ENCODE data around the gene GPS1.

GPS1 gene

DNA sequence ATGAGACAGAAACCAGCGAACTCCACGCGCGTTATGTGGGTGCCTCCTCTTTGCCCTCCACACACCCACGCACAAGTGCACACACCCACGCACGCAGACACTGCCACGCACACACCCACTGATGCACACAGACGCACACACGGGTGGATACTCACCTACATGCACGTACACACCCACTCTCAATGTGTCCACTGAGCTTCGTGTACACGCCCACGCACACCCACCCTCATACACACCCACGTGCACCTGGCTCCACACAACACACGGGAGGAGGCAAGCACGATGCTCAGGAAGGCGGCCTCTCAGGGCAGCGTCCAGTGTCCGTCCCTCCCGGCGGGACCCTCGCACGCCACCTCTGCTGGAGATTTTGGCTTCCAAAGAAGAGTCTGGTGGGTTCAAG is 4.3 kb upstream of the GPS1 start:
- TF ChIP-seq, protein P1, sequence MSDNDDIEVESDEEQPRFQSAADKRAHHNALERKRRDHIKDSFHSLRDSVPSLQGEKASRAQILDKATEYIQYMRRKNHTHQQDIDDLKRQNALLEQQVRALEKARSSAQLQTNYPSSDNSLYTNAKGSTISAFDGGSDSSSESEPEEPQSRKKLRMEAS (IDR thresholded peaks at IDR 0.05): no peak
- no peak for TF ChIP-seq CREB1 (IDR thresholded peaks at IDR 0.05; ENCODE audit: low read depth)
- TF ChIP-seq ZBTB7A (IDR thresholded peaks at IDR 0.05; ENCODE audit: low read depth): no peak
- TF ChIP-seq EP300 (IDR thresholded peaks at IDR 0.05; ENCODE audit: borderline replicate concordance): no peak
- no peak for TF ChIP-seq TEAD4 (IDR thresholded peaks at IDR 0.05)
- TF ChIP-seq, protein P2, sequence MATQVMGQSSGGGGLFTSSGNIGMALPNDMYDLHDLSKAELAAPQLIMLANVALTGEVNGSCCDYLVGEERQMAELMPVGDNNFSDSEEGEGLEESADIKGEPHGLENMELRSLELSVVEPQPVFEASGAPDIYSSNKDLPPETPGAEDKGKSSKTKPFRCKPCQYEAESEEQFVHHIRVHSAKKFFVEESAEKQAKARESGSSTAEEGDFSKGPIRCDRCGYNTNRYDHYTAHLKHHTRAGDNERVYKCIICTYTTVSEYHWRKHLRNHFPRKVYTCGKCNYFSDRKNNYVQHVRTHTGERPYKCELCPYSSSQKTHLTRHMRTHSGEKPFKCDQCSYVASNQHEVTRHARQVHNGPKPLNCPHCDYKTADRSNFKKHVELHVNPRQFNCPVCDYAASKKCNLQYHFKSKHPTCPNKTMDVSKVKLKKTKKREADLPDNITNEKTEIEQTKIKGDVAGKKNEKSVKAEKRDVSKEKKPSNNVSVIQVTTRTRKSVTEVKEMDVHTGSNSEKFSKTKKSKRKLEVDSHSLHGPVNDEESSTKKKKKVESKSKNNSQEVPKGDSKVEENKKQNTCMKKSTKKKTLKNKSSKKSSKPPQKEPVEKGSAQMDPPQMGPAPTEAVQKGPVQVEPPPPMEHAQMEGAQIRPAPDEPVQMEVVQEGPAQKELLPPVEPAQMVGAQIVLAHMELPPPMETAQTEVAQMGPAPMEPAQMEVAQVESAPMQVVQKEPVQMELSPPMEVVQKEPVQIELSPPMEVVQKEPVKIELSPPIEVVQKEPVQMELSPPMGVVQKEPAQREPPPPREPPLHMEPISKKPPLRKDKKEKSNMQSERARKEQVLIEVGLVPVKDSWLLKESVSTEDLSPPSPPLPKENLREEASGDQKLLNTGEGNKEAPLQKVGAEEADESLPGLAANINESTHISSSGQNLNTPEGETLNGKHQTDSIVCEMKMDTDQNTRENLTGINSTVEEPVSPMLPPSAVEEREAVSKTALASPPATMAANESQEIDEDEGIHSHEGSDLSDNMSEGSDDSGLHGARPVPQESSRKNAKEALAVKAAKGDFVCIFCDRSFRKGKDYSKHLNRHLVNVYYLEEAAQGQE (IDR thresholded peaks at IDR 0.05; ENCODE audit: low read depth): no peak
- TF ChIP-seq CEBPB (IDR thresholded peaks at IDR 0.05): no peak
- no peak for TF ChIP-seq YY1 (IDR thresholded peaks at IDR 0.05; ENCODE audit: low read depth)

DNA sequence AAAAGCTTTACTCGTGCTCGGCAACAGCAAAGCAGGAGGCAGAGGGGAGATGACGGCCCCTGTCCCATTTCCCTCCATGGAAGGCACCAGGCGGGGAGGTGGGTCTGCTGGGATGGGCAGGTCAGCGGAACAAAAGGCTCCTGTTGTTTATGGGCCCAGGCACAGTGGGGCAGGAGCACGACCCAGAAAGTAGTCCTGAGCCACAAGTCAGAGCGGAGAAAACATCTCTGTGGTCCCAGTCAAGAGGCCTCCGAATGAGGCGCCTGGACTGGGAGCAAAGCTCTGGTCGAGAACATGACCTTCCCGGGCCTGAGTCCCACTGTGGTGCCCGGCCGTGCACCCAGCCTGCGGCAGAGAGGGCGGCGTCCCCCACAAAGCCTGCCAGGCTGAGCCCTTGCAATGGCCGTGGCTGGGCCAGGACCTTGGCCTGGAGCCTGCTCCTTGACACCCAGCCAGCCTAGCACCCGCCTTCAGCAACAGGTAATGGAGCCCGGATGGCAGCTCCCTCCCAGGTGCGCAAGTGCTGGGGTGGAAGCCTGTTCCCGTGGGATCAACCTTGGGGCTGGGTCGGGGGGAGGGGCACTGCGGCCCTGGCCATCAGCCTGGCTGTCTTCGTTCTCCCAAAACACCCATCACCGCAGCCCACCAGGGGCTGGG is 3.7 kb upstream of the GPS1 start:
- TF ChIP-seq, protein P2 (IDR thresholded peaks at IDR 0.05; ENCODE audit: low read depth): no peak
- TF ChIP-seq YY1 (IDR thresholded peaks at IDR 0.05; ENCODE audit: low read depth) (no peak), TAF1 (IDR thresholded peaks at IDR 0.05; ENCODE audit: low read depth) (no peak), EP300 (IDR thresholded peaks at IDR 0.05; ENCODE audit: borderline replicate concordance) (no peak), TCF12 (IDR thresholded peaks at IDR 0.05; ENCODE audit: low read depth) (no peak), EGR1 (IDR thresholded peaks at IDR 0.05) (no peak), CREB1 (IDR thresholded peaks at IDR 0.05; ENCODE audit: low read depth) (no peak), RAD21 (IDR thresholded peaks at IDR 0.05; ENCODE audit: low read depth) (no peak), FOXM1 (IDR thresholded peaks at IDR 0.05; ENCODE audit: borderline replicate concordance, low read depth) (no peak), NFIC (IDR thresholded peaks at IDR 0.05) (no peak), CEBPB (IDR thresholded peaks at IDR 0.05) (no peak), ZBTB7A (IDR thresholded peaks at IDR 0.05; ENCODE audit: low read depth) (no peak), TEAD4 (IDR thresholded peaks at IDR 0.05) (no peak)
- TF ChIP-seq, protein P1 (IDR thresholded peaks at IDR 0.05): no peak
- TF ChIP-seq, protein P3, sequence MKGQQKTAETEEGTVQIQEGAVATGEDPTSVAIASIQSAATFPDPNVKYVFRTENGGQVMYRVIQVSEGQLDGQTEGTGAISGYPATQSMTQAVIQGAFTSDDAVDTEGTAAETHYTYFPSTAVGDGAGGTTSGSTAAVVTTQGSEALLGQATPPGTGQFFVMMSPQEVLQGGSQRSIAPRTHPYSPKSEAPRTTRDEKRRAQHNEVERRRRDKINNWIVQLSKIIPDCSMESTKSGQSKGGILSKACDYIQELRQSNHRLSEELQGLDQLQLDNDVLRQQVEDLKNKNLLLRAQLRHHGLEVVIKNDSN (IDR thresholded peaks at IDR 0.05): no peak

DNA sequence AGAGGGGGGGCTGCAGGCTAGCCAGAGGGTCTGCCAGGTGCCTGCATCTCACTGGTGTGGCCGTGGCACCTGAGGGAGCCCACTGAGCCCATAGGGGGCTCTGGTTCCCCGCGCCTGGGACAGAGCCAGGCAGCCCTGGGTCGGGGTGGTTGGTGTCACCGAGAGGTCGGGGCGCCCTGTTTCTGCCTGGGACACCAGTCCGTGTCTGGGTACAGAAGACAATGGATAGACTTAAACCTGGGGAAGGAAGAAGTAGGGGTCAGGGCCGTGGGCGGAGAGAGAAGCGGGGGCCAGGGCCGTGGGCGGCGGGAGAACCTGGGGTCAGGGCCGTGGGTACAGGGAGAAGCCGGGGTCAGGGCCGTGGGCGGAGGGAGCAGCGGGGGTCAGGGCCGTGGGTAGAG is 3.1 kb upstream of the GPS1 start:
- TF ChIP-seq, protein P3 (IDR thresholded peaks at IDR 0.05): no peak
- TF ChIP-seq, protein P1 (IDR thresholded peaks at IDR 0.05): no peak
- TF ChIP-seq EGR1 (IDR thresholded peaks at IDR 0.05) (no peak), TEAD4 (IDR thresholded peaks at IDR 0.05) (no peak), CEBPB (IDR thresholded peaks at IDR 0.05) (no peak), CREB1 (IDR thresholded peaks at IDR 0.05; ENCODE audit: low read depth) (no peak), YY1 (IDR thresholded peaks at IDR 0.05; ENCODE audit: low read depth) (no peak), RAD21 (IDR thresholded peaks at IDR 0.05; ENCODE audit: low read depth) (no peak), ZBTB7A (IDR thresholded peaks at IDR 0.05; ENCODE audit: low read depth) (no peak), EP300 (IDR thresholded peaks at IDR 0.05; ENCODE audit: borderline replicate concordance) (no peak), TAF1 (IDR thresholded peaks at IDR 0.05; ENCODE audit: low read depth) (no peak), TCF12 (IDR thresholded peaks at IDR 0.05; ENCODE audit: low read depth) (no peak), NFIC (IDR thresholded peaks at IDR 0.05) (no peak), FOXM1 (IDR thresholded peaks at IDR 0.05; ENCODE audit: borderline replicate concordance, low read depth) (no peak)
- TF ChIP-seq, protein P2 (IDR thresholded peaks at IDR 0.05; ENCODE audit: low read depth): no peak

DNA sequence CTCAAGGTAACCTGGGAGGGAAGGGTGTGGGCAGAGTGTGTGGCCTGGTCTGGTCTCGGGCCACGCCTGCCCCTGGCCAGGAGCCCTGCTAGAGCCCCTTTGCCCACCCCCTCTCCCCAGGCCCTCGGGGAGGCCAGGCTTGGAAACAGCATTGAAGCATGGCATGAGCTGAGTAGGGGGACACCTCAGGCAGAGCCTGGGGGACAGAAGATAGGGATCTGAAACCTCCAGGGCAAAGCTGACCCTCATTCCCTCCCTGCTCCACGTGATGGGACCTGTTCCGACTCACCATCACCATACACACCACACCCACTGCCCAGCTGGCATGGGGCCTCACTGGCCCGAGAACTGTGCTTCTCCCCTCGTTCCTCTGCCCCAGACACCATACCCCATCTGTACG is 2.6 kb upstream of the GPS1 start:
- no peak for TF ChIP-seq EGR1 (IDR thresholded peaks at IDR 0.05)
- no peak for TF ChIP-seq TEAD4 (IDR thresholded peaks at IDR 0.05)
- no peak for TF ChIP-seq YY1 (IDR thresholded peaks at IDR 0.05; ENCODE audit: low read depth)
- TF ChIP-seq TAF1 (IDR thresholded peaks at IDR 0.05; ENCODE audit: low read depth): no peak
- TF ChIP-seq, protein P2 (IDR thresholded peaks at IDR 0.05; ENCODE audit: low read depth): no peak
- no peak for TF ChIP-seq ZBTB7A (IDR thresholded peaks at IDR 0.05; ENCODE audit: low read depth)
- TF ChIP-seq TCF12 (IDR thresholded peaks at IDR 0.05; ENCODE audit: low read depth): no peak
- no peak for TF ChIP-seq CREB1 (IDR thresholded peaks at IDR 0.05; ENCODE audit: low read depth)
- TF ChIP-seq FOXM1 (IDR thresholded peaks at IDR 0.05; ENCODE audit: borderline replicate concordance, low read depth): no peak

All from Ishikawa (cell line).